Stimulated activated CD8-positive, alpha-beta memory T cell treated with anti-CD3 and anti-CD28 coated beads, Interleukin-4, amount 100 ng/mL, for 48 hours (primary cell): ENCODE results near the gene COMMD3.

Experiments
- DNase-seq: peaks from one replicate; pipeline ENCODE4 v3.0.0-alpha.2; 2020

COMMD3 gene

GRCh38 chr10:22320591-22321155, 4.5 kb downstream of the COMMD3 start, which contains the start of gene BMI1:
Gene BMI1, plus strand, starts transcription at chr10:22321099. Its CDS starts 5,351 bp downstream, at chr10:22326450.
- DNase-seq = peak; percentile 72

GRCh38 chr10:22321156-22321923, 5.2 kb downstream of the COMMD3 start:
- DNase-seq = peak; percentile 64

GRCh38 chr10:22321924-22322640, 5.9 kb downstream of the COMMD3 start:
- peak; percentile 40 for DNase-seq

- no peak for DNase-seq
Observed at GRCh38 chr10:22322641-22323160, 6.5 kb downstream of the COMMD3 start.

GRCh38 chr10:22323538-22324305, 7.5 kb downstream of the COMMD3 start:
- no peak for DNase-seq

- DNase-seq = no peak
Observed at GRCh38 chr10:22324413-22324812, 8.2 kb downstream of the COMMD3 start.

- no peak for DNase-seq
Observed at GRCh38 chr10:22324893-22325271, 8.7 kb downstream of the COMMD3 start.

GRCh38 chr10:22325272-22326144, 9.3 kb downstream of the COMMD3 start:
- DNase-seq = peak; percentile 75

GRCh38 chr10:22326145-22326702, 10.0 kb downstream of the COMMD3 start:
- no peak for DNase-seq

GRCh38 chr10:22329150-22329549, 13.0 kb downstream of the COMMD3 start:
- no peak for DNase-seq

- no peak for DNase-seq
Observed at GRCh38 chr10:22332116-22332692, 16.0 kb downstream of the COMMD3 start.

GRCh38 chr10:22333167-22333974, 17.2 kb downstream of the COMMD3 start:
- no peak for DNase-seq

GRCh38 chr10:22333975-22334282, 17.7 kb downstream of the COMMD3 start:
- DNase-seq = no peak

GRCh38 chr10:22334414-22335172, 18.4 kb downstream of the COMMD3 start:
- DNase-seq = no peak

- peak; percentile 65 for DNase-seq
Observed at GRCh38 chr10:22335173-22335933, 19.2 kb downstream of the COMMD3 start.

- DNase-seq = no peak
Observed at GRCh38 chr10:22338185-22338900, 22.2 kb downstream of the COMMD3 start.

GRCh38 chr10:22338931-22339330, 22.7 kb downstream of the COMMD3 start:
- no peak for DNase-seq

GRCh38 chr10:22339761-22340328, 23.7 kb downstream of the COMMD3 start:
- no peak for DNase-seq
